NCI-H1694 (cell line): ENCODE measurements around the gene CARMIL1.
A peak's percentile ranks its signal among the peaks of the same experiment; 100 is the strongest.
"Not testable (repeated sequence)": the region's sequence is repeated elsewhere in the genome, so short reads cannot be mapped to it uniquely, and the experiment has no call there.

Experiments
- DNase-seq: peaks from one replicate; lab custom pipeline; 2025; lab: John Stamatoyannopoulos, UW

CARMIL1 gene

DNA sequence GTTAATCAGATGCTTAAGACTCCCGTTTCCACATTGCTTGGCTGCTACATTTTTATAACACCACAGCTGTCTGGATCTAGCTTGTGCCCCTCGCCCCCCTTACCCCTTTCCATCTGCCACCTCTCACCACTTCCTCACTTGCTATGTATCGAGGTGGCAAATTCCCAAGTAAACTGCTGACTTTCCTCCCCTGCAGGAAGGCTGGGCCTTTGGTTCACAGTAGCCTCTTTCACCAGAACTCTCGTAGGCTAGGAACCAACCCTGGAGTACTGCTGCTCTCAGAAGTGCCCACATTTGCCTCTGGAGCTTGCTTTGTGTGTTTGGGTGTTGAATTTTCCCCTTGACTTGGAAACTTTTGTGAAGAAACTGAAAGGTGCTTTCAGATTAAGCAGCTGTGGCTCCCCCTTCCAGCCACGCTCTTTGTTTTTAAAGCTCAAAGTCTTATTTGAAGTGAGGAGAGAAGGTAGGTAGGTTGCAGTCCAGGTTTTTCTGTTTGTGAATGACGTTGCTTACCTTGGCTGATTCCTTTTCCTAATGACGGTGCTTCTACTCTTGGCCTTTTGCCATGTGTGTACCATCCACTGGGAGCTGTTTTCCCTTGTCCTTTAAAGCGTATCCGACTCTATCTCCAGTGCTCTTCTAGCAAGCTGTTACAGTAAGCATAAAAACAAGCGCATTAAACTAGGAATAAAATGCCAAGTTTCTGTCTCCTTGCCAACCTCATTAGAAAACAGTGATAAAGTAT, 90.4 kb downstream of the CARMIL1 start:
- DNase-seq = peak; percentile 93

- peak; percentile 75 for DNase-seq
These were observed 91.2 kb downstream of the CARMIL1 start for GRCh38 chr6:25370178-25371036.

GRCh38 chr6:25371037-25371347, 91.8 kb downstream of the CARMIL1 start:
- DNase-seq = no peak

- no peak for DNase-seq
These were observed 96.0 kb downstream of the CARMIL1 start for GRCh38 chr6:25375125-25375524.

GRCh38 chr6:25377664-25378063, 98.5 kb downstream of the CARMIL1 start:
- no peak for DNase-seq

DNA sequence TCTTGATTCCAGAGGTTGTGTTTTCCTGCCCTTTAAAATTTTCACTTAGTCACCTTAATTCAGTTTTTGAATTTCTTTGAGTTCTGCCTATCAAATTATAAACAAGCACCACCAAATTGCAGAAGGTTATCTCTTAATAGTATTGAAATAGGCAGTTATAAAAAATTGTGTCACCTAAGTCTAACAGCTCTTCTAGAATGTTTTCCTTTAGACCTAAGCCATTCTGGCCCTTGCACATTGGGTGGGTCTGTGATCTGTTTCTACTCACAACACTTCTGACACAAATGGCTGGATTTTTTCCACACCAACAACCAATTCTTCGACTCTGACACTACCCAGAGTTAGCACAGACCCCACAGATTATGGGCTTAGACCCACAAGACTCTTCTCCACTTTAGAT, 101.9 kb downstream of the CARMIL1 start:
- DNase-seq = no peak

DNA sequence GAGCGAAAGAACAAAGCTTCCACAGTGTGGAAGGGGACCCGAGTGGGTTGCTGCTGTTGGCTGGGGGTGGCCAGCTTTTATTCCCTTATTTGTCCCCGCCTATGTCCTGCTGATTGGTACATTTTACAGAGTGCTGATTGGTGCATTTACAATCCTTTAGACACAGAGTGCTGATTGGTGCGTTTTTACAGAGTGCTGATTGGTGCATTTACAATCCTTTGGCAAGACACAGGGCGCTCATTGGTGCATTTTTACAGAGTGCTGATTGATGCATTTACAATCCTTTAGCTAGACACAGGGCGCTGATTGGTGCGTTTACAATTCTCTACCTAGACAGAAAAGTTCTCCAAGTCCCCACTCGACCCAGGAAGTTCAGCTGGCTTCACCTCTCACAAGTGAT, 103.3 kb downstream of the CARMIL1 start:
- not testable (repeated sequence) for DNase-seq

GRCh38 chr6:25384234-25384633, 105.1 kb downstream of the CARMIL1 start:
- DNase-seq = no peak

DNA sequence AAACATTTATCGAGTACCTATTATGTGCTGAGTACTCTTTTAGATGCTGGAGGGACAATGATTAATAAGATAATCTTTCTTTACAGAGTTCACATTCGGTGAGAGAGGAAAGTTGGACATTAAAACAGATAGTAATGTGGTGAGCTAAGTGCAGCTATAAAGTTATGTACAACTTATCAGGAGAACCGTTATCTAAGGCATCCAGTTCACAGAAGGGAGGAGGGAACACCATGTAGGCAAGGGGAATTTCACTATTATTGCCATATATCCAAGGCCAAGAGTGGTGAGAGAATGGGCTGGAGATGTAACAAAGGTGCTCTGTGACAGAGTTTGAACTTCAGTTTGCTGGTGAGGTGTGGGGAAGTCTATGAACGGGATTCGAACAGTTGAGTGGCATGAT, 105.8 kb downstream of the CARMIL1 start:
- no peak for DNase-seq

DNA sequence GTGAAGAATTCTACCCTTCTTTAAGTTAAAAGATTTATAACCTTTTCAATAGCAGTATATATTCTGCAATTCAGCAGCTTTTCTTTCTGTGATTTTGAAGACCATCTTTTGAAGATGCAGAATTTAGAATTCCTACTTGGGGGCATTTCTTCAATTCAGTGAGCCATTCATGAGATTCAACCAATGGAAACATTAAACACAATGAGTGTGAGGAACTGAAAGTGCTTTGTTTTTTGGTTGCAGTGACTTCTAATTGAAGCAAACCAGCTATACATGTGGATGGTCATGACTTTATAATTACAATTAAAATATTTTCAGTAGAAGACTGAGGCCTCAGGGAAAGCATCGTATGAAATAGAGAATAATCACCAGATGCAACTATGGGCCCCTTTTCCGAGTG, 108.3 kb downstream of the CARMIL1 start:
- no peak for DNase-seq

DNA sequence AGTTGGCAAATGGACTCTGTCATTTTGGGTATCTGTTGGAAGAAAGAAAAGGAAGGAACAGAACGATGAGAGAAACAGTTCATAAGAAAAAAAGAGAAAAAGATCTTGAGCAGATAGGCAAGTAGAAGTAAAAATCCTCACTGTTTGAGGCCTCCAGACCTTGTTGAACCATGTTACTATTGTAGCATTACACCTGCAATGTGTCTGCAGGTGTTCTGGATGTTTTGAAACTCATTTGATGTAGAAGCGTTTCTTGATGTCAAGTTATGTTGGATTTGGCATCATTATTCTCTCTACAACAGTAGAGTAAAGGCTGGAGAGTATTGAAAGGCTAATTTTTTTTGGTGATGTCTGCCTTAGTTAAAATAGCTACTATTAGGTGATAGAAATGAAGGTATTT, 108.7 kb downstream of the CARMIL1 start:
- no peak for DNase-seq

- no peak for DNase-seq
These were observed 109.6 kb downstream of the CARMIL1 start for GRCh38 chr6:25388776-25389175.

DNA sequence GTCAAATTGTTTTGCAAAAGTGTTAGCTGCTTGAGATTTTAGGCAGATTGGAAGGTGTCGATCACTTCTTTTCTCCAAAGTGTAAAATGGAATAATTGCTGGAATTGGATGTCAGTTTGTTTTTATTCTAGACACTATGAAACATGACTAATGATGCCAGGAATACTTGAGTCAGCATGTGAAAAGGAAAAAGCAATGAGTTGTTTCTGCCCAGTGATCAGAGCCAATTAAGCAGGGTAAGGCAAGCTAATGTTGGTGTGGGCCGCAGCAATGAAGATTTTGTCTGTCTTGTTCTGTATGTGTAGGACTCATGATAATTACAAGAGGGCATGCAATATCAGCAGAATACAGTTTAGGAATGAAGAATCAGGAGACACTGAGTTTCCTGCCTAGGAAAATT, 110.3 kb downstream of the CARMIL1 start:
- DNase-seq = no peak

- no peak for DNase-seq
These were observed 113.2 kb downstream of the CARMIL1 start for GRCh38 chr6:25392372-25392771.

DNA sequence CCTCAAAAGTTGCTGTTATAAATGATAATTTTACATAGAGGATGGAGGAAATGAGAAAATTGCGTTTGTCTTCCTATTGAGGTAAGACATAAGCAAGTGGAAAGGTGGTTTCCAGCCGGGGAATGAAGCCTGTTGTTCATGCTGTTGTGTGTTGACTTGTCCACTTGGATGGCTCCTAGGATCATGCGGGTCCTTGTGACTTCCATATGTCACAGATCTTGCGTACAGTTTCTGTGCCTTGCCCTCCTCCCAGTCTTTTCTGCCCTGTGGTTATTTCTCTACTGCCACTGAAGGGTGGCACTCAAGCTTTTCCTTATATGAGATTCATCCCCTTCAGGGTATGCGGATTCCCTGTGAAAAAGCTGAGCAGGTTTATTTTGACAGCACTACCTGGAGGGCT, 116.6 kb downstream of the CARMIL1 start:
- DNase-seq = no peak

- no peak for DNase-seq
These were observed 118.2 kb downstream of the CARMIL1 start for GRCh38 chr6:25397406-25397805.

DNA sequence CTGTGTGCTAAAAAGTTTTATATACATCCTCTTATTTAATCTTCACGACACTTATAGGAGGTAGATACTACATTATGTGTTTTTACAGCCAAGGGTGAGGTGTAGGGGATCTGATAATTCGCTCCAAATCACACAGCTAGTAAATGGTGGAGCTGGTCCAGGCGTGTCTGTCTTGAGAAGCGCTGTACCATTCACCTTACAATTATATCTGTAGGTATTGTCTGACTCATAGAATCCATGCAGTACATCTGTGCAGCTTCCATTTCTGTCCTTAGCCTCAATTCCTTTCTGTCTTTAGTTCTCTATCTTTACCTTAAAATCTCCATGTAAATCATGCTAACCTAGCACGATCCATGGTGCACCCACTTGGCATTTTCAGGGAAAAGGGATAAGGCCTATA, 120.7 kb downstream of the CARMIL1 start:
- DNase-seq = no peak

- DNase-seq = no peak
These were observed 122.5 kb downstream of the CARMIL1 start for GRCh38 chr6:25401711-25402110.

GRCh38 chr6:25402125-25402524, 123.0 kb downstream of the CARMIL1 start:
- no peak for DNase-seq

DNA sequence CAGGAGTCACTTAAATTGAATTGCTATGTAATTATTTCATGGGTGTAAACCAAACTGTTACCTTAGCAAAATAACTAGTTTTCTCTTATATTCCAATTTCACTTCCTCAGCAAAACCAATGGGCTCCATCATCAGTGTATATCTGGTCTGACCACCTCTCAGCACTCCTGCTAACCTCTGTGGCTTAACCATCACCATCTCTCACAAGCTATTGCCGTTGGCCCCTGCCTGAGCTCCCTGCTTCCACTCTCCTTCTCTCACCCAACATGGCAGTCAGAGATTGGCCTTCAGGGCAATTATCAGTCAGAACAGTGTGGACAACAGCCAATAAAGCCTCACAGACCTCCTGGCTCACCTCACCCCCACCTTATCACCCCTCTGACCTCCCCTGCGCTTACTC, 124.0 kb downstream of the CARMIL1 start:
- DNase-seq = no peak

DNA sequence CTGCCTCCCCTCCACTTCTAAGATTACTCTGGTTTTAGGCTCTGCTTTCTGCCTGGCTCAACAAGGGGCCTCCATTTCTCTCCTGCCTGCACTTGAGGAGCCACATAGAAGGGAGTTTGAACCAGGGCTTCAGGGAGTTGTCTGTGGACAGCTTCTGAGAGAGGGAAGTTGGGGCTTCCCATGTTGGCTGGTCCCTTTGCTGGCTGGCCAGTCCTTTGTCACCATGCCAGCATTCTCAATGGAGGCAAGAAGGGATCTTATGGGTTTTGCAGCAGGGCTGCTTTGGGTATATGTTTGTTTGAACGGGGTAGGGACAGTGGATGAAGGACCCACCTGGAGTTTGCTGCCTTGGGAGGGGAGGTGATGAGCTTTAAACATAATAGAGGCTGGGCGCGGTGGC, 124.9 kb downstream of the CARMIL1 start:
- no peak for DNase-seq

DNA sequence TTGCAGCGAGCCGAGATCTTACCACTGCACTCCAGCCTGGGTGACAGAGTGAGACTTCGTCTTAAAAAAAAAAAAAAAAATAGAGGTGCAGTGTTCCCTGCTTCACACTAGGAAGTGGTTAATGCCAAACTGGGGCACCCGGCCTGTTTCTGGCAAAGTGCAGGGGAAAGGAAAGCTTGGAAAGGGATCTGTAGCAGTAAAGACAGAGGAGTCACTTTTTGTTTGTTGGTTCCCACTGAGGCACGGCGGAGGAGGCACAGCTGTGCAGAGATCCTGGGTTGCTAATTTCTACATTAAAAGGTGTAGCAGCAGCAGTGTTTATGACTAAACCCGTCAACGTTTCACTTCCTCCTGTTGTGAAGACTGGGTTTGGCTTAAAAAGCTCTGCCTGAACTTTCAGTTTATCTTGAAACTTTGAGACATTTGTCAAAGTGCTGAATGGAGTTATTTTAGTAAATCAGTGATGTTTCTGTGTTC, 125.6 kb downstream of the CARMIL1 start:
- DNase-seq = no peak

GRCh38 chr6:25405442-25405841, 126.3 kb downstream of the CARMIL1 start:
- DNase-seq = no peak
